WTC11 (cell line): ENCODE measurements around the gene SRRT. TPM values are rescaled to one million over a fixed set of nuclear protein-coding genes. Genes with fewer than 3 reads are reported as not detected.

Experiments used
- ATAC-seq: fragments of 200-7000 bp; cut with Tn5 transposase; 2 replicates; pipeline ENCODE4 v1.10.0; 2021; ENCODE audit warnings: mild to moderate bottlenecking, moderate library complexity
- CTCF ChIA-PET: fragments of 300-600 bp; sonication (Branson Sonifier 250); formaldehyde crosslinking; loops from one replicate; lab custom pipeline; 2021; ENCODE audit warnings: antibody characterized with exemption; lab: Charles Lee
- POLR2A ChIA-PET: fragments of 350-600 bp; sonication (Branson Sonifier 250); formaldehyde crosslinking; loops from one replicate; lab custom pipeline; 2021; ENCODE audit warnings: antibody characterized with exemption; lab: Charles Lee
- DNase-seq: peaks from one replicate; pipeline ENCODE4 v3.0.0; 2021; ENCODE audit warnings: low spot score
- H3K27ac Mint-ChIP-seq: 2 replicates; pipeline ENCODE4 v1.8.0; 2021; ENCODE audit warnings: mixed read lengths
- H3K27me3 Mint-ChIP-seq: 2 replicates; pipeline ENCODE4 v1.8.0; 2021; ENCODE audit warnings: low read depth, mild to moderate bottlenecking, moderate library complexity, mixed read lengths
- H3K36me3 Mint-ChIP-seq: 2 replicates; pipeline ENCODE4 v1.8.0; 2021; ENCODE audit warnings: mixed read lengths
- H3K4me1 Mint-ChIP-seq: 2 replicates; pipeline ENCODE4 v1.8.0; 2022; ENCODE audit warnings: mixed read lengths
- H3K4me3 Mint-ChIP-seq: 2 replicates; pipeline ENCODE4 v1.8.0; 2021; ENCODE audit warnings: mild to moderate bottlenecking, moderate library complexity, mixed read lengths
- H3K9me3 Mint-ChIP-seq: 2 replicates; pipeline ENCODE4 v1.8.0; 2021; ENCODE audit warnings: mixed read lengths
- AFF4 ChIP-seq: sonication (generic); formaldehyde crosslinking; IDR thresholded peaks from 2 replicates; pipeline ENCODE4 v1.8.1; 2023; ENCODE audit warnings: mild to moderate bottlenecking, missing genetic modification reagents, borderline replicate concordance
- ATF2 ChIP-seq: sonication (generic); formaldehyde crosslinking; IDR thresholded peaks from 2 replicates; pipeline ENCODE4 v1.8.1; 2022; ENCODE audit warnings: low read depth, missing genetic modification reagents, borderline replicate concordance
- CBFB ChIP-seq: sonication (generic); formaldehyde crosslinking; IDR thresholded peaks from 2 replicates; pipeline ENCODE4 v1.8.1; 2022; ENCODE audit warnings: mild to moderate bottlenecking, low read depth, missing genetic modification reagents
- E2F1 ChIP-seq: sonication (generic); formaldehyde crosslinking; IDR thresholded peaks from 2 replicates; pipeline ENCODE4 v1.8.0; 2022; ENCODE audit warnings: mild to moderate bottlenecking, missing genetic modification reagents
- EMX1 ChIP-seq: fragments of 250-450 bp; sonication (Bioruptor Pico); IDR thresholded peaks from 2 replicates; pipeline ENCODE4 v1.8.0; 2021; ENCODE audit warnings: mild to moderate bottlenecking
- HMGA2 ChIP-seq: fragments of 250-450 bp; sonication (Bioruptor Pico); IDR thresholded peaks from 2 replicates; pipeline ENCODE4 v1.4.0; 2021; ENCODE audit warnings: mild to moderate bottlenecking, moderate library complexity
- JUN ChIP-seq: sonication (generic); formaldehyde crosslinking; IDR thresholded peaks from 2 replicates; pipeline ENCODE4 v1.8.0; 2023; ENCODE audit warnings: mild to moderate bottlenecking, missing genetic modification reagents
- NFATC4 ChIP-seq: fragments of 250-450 bp; sonication (Bioruptor Pico); IDR thresholded peaks from 2 replicates; pipeline ENCODE4 v1.9.0; 2021; ENCODE audit warnings: mild to moderate bottlenecking
- NR1H2 ChIP-seq: sonication (generic); formaldehyde crosslinking; IDR thresholded peaks from 2 replicates; pipeline ENCODE4 v1.9.0; 2021; ENCODE audit warnings: mild to moderate bottlenecking, moderate library complexity, missing genetic modification reagents
- SOX15 ChIP-seq: fragments of 250-450 bp; sonication (Bioruptor Pico); IDR thresholded peaks from 2 replicates; pipeline ENCODE4 v1.9.0; 2021; ENCODE audit warnings: mild to moderate bottlenecking
- ZNF219 ChIP-seq: sonication (generic); formaldehyde crosslinking; IDR thresholded peaks from 2 replicates; pipeline ENCODE4 v1.8.0; 2023; ENCODE audit warnings: missing genetic modification reagents, mild to moderate bottlenecking, borderline replicate concordance
- ZNF263 ChIP-seq: sonication (generic); formaldehyde crosslinking; IDR thresholded peaks from 2 replicates; pipeline ENCODE4 v1.8.1; 2022; ENCODE audit warnings: low read depth, mild to moderate bottlenecking, moderate library complexity, missing genetic modification reagents
- ZNF396 ChIP-seq: fragments of 250-450 bp; sonication (Bioruptor Pico); IDR thresholded peaks from 2 replicates; pipeline ENCODE4 v1.8.0; 2021; ENCODE audit warnings: mild to moderate bottlenecking, moderate library complexity, borderline replicate concordance
- ZNF423 ChIP-seq: fragments of 250-450 bp; sonication (Bioruptor Pico); IDR thresholded peaks from 2 replicates; pipeline ENCODE4 v2.1.2; 2022; ENCODE audit warnings: mild to moderate bottlenecking, moderate library complexity
- ZNF512 ChIP-seq: sonication (generic); formaldehyde crosslinking; IDR thresholded peaks from 2 replicates; pipeline ENCODE4 v1.8.1; 2022; ENCODE audit warnings: missing genetic modification reagents, borderline replicate concordance
- total RNA-seq: library from RNA; stranded (reverse); gene quantifications from 3 replicates; pipeline ENCODE4 v1.2.3, GENCODE V29; 2021
- TF ChIP-seq, protein P1 (sequence below): sonication (generic); formaldehyde crosslinking; IDR thresholded peaks from 2 replicates; pipeline ENCODE4 v1.8.0; 2022; ENCODE audit warnings: mild to moderate bottlenecking, missing genetic modification reagents
- TF ChIP-seq, protein P2 (sequence below): sonication (generic); formaldehyde crosslinking; IDR thresholded peaks from 2 replicates; pipeline ENCODE4 v1.8.0; 2023; ENCODE audit warnings: missing genetic modification reagents, mild to moderate bottlenecking, borderline replicate concordance

SRRT gene
- total RNA-seq, 1 experiment from 2014 or later, result 238 TPM

DNA sequence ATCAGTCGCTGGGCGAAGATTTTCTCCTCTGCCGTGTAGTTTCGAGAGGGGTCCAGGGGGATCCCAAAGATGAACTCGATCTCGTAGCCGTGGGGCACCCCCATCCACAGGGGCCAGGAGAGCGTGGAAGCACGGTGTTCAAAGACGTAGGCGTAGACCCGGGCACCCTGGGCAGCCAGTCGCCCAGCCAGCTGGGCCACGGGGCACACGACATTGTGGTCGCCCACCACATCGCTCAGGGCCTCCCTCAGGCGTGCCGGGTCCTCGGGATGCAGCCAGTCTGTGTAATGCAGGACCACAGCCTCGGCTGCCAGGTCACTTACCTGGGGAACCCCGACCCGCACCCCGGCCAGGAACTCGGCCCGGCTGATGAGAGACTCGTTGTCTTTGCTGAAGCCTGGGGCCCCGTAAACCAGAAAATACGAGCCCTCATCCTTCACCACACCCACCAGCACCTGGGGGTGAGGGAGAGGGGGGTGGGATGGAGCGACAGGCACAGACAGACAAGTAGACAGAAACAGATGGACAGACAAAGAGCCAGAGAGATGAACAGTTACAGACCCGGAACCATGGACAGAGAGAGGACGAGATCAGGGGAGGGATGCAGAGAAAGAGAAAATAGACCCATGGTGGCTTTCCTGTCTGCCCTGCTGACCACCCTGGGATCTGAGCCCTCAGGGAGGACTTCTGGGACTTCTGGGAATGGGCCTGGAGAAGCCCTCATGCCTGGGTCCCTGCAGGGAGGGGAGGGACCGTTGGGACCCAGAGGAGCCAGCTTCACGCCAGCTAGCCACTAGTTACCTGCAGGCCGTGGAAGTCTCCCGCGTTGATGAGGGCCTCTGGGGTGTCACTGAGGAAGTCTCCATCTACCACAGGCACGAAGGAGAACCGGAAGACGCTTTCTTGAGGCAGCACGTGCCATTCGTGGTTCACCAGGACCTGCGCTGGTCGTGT, 17.7 kb downstream of the SRRT start:
- H3K27me3 Mint-ChIP-seq, result peaks cover 24% of the 10 kb centered on the region
- H3K9me3 Mint-ChIP-seq, result no peaks in the 10 kb centered on the region
- no peak overlapping the region for H3K27ac Mint-ChIP-seq
- ChIA-PET POLR2A (no interaction called here), CTCF (interaction anchor here (1.2 to 3.2 kb wide), 3 partner anchors 58 to 73 kb away, joined by 3 to 30 read pairs (median 10); partner anchors contain the start of gene MUC3A)
- no peak for TF ChIP-seq NFATC4 (CRISPR knock-in tag)
- TF ChIP-seq JUN (CRISPR knock-in tag), result no peak
- no peak for TF ChIP-seq CBFB (CRISPR knock-in tag)
- TF ChIP-seq SOX15, result no peak
- no peak for TF ChIP-seq HMGA2
- TF ChIP-seq ZNF219 (CRISPR knock-in tag), result no peak
- no peak for TF ChIP-seq ZNF512
- H3K4me3 Mint-ChIP-seq, result peak overlapping the region; percentile 6
- peaks cover 38% of the 10 kb centered on the region for H3K4me1 Mint-ChIP-seq
- DNase-seq (no peak), ATAC-seq (no peak)
- peaks cover 10% of the 10 kb centered on the region for H3K36me3 Mint-ChIP-seq

DNA sequence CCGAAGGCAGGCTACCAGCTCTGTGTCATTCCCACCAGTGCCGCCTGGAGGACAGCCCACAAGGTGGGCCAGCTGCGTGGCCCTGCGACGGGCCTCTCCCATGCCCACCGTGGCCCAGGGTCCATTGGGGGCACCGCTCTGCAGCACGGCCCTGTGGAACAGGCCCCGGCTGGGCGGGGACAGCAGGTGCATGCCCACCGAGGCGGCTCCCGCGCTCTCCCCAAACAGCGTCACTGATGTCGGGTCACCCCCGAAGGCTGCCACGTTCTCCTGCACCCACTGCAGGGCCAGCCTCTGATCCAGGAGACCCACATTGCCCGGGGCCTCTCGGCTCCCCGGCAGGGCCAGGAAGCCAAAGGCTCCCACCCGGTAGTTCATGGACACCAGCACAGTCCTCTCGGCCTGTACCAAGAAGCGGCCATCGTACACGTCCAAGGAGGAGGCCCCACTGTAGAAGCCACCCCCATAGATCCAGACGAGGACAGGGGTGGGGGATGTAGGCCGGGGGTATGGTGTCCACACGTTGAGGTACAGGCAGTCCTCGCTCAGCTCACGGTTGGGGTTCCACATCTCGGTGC, 18.5 kb downstream of the SRRT start:
- peaks cover 3% of the 10 kb centered on the region for H3K36me3 Mint-ChIP-seq
- ChIA-PET CTCF (interaction anchor here (0.6 to 3.2 kb wide), 9 partner anchors 58 to 324 kb away, joined by 3 to 30 read pairs (median 8); partner anchors contain the start of genes MUC3A, PLOD3, POP7 and ZNHIT1), POLR2A (no interaction called here)
- no peak overlapping the region for H3K27ac Mint-ChIP-seq
- peaks cover 35% of the 10 kb centered on the region for H3K4me1 Mint-ChIP-seq
- peak overlapping the region; percentile 8; the same call in 1 of the 2 replicates for H3K4me3 Mint-ChIP-seq
- ATAC-seq, result no peak
- no peaks in the 10 kb centered on the region for H3K9me3 Mint-ChIP-seq
- DNase-seq, result no peak
- peaks cover 29% of the 10 kb centered on the region for H3K27me3 Mint-ChIP-seq
- TF ChIP-seq, protein P1, sequence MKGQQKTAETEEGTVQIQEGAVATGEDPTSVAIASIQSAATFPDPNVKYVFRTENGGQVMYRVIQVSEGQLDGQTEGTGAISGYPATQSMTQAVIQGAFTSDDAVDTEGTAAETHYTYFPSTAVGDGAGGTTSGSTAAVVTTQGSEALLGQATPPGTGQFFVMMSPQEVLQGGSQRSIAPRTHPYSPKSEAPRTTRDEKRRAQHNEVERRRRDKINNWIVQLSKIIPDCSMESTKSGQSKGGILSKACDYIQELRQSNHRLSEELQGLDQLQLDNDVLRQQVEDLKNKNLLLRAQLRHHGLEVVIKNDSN (CRISPR knock-in tag), result no peak
- TF ChIP-seq AFF4, result no peak
- no peak for TF ChIP-seq EMX1 (CRISPR knock-in tag)
- no peak for TF ChIP-seq NR1H2 (CRISPR knock-in tag)
- TF ChIP-seq, protein P2, sequence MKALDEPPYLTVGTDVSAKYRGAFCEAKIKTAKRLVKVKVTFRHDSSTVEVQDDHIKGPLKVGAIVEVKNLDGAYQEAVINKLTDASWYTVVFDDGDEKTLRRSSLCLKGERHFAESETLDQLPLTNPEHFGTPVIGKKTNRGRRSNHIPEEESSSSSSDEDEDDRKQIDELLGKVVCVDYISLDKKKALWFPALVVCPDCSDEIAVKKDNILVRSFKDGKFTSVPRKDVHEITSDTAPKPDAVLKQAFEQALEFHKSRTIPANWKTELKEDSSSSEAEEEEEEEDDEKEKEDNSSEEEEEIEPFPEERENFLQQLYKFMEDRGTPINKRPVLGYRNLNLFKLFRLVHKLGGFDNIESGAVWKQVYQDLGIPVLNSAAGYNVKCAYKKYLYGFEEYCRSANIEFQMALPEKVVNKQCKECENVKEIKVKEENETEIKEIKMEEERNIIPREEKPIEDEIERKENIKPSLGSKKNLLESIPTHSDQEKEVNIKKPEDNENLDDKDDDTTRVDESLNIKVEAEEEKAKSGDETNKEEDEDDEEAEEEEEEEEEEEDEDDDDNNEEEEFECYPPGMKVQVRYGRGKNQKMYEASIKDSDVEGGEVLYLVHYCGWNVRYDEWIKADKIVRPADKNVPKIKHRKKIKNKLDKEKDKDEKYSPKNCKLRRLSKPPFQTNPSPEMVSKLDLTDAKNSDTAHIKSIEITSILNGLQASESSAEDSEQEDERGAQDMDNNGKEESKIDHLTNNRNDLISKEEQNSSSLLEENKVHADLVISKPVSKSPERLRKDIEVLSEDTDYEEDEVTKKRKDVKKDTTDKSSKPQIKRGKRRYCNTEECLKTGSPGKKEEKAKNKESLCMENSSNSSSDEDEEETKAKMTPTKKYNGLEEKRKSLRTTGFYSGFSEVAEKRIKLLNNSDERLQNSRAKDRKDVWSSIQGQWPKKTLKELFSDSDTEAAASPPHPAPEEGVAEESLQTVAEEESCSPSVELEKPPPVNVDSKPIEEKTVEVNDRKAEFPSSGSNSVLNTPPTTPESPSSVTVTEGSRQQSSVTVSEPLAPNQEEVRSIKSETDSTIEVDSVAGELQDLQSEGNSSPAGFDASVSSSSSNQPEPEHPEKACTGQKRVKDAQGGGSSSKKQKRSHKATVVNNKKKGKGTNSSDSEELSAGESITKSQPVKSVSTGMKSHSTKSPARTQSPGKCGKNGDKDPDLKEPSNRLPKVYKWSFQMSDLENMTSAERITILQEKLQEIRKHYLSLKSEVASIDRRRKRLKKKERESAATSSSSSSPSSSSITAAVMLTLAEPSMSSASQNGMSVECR (CRISPR knock-in tag), result no peak
- TF ChIP-seq ZNF263, result no peak
- TF ChIP-seq JUN (CRISPR knock-in tag), result no peak
- TF ChIP-seq ATF2 (CRISPR knock-in tag), result no peak
- no peak for TF ChIP-seq ZNF423
- no peak for TF ChIP-seq E2F1 (CRISPR knock-in tag)
- TF ChIP-seq ZNF396, result no peak
